ENCODE results near the gene YIF1B. TPM values are rescaled to one million over a fixed set of nuclear protein-coding genes. Genes with fewer than 3 reads are reported as not detected.

YIF1B gene
- total and polyA plus RNA-seq, 9 of the 15 experiments (the other 6 are each of a cell fraction or from before 2014, with no cell fraction given): 8.5 to 586 (median 323) TPM

- TF ChIP-seq ZFP36 (IDR thresholded peaks at IDR 0.05; ENCODE audit: low read depth, low read length, partially characterized antibody): peak; percentile 71
- 0 out of 2 replicates have a peak, but pooled peaks have one; percentile 50 for TF ChIP-seq RBFOX2 (IDR thresholded peaks at IDR 0.05; ENCODE audit: low read depth, low read length)
- TF ChIP-seq, protein P1, sequence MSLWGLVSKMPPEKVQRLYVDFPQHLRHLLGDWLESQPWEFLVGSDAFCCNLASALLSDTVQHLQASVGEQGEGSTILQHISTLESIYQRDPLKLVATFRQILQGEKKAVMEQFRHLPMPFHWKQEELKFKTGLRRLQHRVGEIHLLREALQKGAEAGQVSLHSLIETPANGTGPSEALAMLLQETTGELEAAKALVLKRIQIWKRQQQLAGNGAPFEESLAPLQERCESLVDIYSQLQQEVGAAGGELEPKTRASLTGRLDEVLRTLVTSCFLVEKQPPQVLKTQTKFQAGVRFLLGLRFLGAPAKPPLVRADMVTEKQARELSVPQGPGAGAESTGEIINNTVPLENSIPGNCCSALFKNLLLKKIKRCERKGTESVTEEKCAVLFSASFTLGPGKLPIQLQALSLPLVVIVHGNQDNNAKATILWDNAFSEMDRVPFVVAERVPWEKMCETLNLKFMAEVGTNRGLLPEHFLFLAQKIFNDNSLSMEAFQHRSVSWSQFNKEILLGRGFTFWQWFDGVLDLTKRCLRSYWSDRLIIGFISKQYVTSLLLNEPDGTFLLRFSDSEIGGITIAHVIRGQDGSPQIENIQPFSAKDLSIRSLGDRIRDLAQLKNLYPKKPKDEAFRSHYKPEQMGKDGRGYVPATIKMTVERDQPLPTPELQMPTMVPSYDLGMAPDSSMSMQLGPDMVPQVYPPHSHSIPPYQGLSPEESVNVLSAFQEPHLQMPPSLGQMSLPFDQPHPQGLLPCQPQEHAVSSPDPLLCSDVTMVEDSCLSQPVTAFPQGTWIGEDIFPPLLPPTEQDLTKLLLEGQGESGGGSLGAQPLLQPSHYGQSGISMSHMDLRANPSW (CRISPR knock-in tag; IDR thresholded peaks at IDR 0.05): no peak
Observed at GRCh38 chr19:38307076-38307475, 8.7 kb downstream of the YIF1B start (continued).

DNA sequence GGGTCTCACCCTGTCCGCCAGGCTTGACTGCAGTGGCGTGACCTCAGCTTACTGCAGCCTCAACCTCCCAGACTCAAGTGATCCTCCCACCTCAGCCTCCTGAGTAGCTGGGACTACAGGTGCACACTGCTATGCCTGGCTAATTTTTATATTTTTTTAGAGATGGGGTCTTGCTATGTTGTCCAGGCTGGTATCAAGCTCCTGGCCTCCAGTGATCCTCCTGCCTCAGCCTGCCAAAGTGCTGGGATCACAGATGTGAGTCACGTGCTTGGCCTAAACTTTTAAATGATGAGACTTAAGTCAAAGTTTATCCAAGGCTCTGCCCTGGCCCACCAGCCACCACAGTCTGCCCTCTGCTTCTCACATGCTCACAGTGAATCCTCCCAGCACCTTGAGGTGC, 9.5 kb downstream of the YIF1B start:
- Histone ChIP-seq H3K9me1 (ENCODE audit: control insufficient read depth, insufficient read depth, low read length) (peaks cover 5% of the 10 kb centered on the region), H3K36me3 (ENCODE audit: control insufficient read depth, insufficient read depth, low read length) (peaks cover 73% of the 10 kb centered on the region; the same call in 2 of the 3 replicates), H3K9ac (ENCODE audit: insufficient read depth in 1 of 2, low read depth in 2 of 2, low read length in 2 of 2) (no peak overlapping the region), H3K27ac (ENCODE audit: extremely low read depth, low read depth, low read length) (no peak overlapping the region), H3K4me3 (no peak overlapping the region), H4K20me1 (replicated peaks; ENCODE audit: control insufficient read depth, insufficient read depth, low read length) (peaks cover 5% of the 10 kb centered on the region; the same call in 1 of the 2 replicates), H2AFZ (ENCODE audit: low read depth, low read length) (no peak overlapping the region), H3K27me3 (ENCODE audit: control insufficient read depth in 2 of 2, insufficient read depth in 2 of 2, low read length in 2 of 2) (no peaks in the 10 kb centered on the region), H3K4me1 (replicated peaks in 1 of 2; ENCODE audit: control insufficient read depth in 2 of 2, insufficient read depth in 2 of 2, low read length in 2 of 2) (peaks cover 22 to 66% of the 10 kb centered on the region in 2 experiments), H3K79me2 (ENCODE audit: control insufficient read depth, insufficient read depth, low read length) (peaks cover 26% of the 10 kb centered on the region), H3K9me3 (replicated peaks; ENCODE audit: control insufficient read depth, insufficient read depth, low read depth, low read length) (no peaks in the 10 kb centered on the region), H3K4me2 (ENCODE audit: insufficient read depth, low read length) (no peak overlapping the region)
- in situ Hi-C loops (cut with MboI) (no loop called here), intact Hi-C loops (cut with micrococcal nuclease) (no loop called here)
- no TSS peak for BruUV-seq (replicated peaks)
- no peak for DNase-seq (ENCODE audit: extremely low read depth in 1 of 4, low spot score in 3 of 4)
- CTCF ChIA-PET (ENCODE audit: low intra/inter-chr PET ratio): no interaction called here
- no peak for ATAC-seq
- 75% methylated on average over 1 of the region's 3 CpGs for WGBS (ENCODE audit: insufficient coverage, low coverage, missing lambda C conversion rate)
- POLR2A ChIA-PET: interaction anchor here (1.0 kb wide), 1 partner anchor 25 kb away, joined by 3 read pairs; no protein-coding TSS in a partner anchor
- peak; percentile 6 for FAIRE-seq
- TF ChIP-seq SPI1 (IDR thresholded peaks at IDR 0.05; ENCODE audit: borderline replicate concordance, low read depth, low read length) (no peak), ARID1B (IDR thresholded peaks at IDR 0.05) (no peak), FOXK1 (CRISPR knock-in tag; IDR thresholded peaks at IDR 0.05; ENCODE audit: borderline replicate concordance) (no peak), MNT (conservative IDR thresholded peaks at IDR 0.05) (no peak), CBX8 (IDR thresholded peaks at IDR 0.05; ENCODE audit: borderline replicate concordance, extremely low read depth, low read depth, low read length, poor library complexity, severe bottlenecking) (no peak), ZNF354B (CRISPR knock-in tag; IDR thresholded peaks at IDR 0.05) (no peak), GTF2F1 (IDR thresholded peaks at IDR 0.05; ENCODE audit: low read depth, low read length) (no peak), ZFP36 (IDR thresholded peaks at IDR 0.05; ENCODE audit: low read depth, low read length, partially characterized antibody) (no peak), HNRNPH1 (optimal IDR thresholded peaks at IDR 0.05; ENCODE audit: low read depth, low read length) (no peak), ZFPM2 (CRISPR knock-in tag; IDR thresholded peaks at IDR 0.05) (no peak), ZFP30 (CRISPR knock-in tag; IDR thresholded peaks at IDR 0.05; ENCODE audit: borderline replicate concordance) (no peak), ZNF253 (CRISPR knock-in tag; conservative IDR thresholded peaks at IDR 0.05) (no peak)
- TF ChIP-seq, protein P2, sequence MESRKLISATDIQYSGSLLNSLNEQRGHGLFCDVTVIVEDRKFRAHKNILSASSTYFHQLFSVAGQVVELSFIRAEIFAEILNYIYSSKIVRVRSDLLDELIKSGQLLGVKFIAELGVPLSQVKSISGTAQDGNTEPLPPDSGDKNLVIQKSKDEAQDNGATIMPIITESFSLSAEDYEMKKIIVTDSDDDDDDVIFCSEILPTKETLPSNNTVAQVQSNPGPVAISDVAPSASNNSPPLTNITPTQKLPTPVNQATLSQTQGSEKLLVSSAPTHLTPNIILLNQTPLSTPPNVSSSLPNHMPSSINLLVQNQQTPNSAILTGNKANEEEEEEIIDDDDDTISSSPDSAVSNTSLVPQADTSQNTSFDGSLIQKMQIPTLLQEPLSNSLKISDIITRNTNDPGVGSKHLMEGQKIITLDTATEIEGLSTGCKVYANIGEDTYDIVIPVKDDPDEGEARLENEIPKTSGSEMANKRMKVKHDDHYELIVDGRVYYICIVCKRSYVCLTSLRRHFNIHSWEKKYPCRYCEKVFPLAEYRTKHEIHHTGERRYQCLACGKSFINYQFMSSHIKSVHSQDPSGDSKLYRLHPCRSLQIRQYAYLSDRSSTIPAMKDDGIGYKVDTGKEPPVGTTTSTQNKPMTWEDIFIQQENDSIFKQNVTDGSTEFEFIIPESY (CRISPR knock-in tag; IDR thresholded peaks at IDR 0.05): peak; percentile 82

Measured in K562 (cell line).